Mammary epithelial cell (primary cell): Measurements from ENCODE around the gene RXFP4.

Experiments
- EZH2 ChIP-seq: IDR thresholded peaks from 2 replicates; pipeline ENCODE4 v1.6.1; 2012; ENCODE audit warnings: low read length, inconsistent platforms, borderline replicate concordance
- TF ChIP-seq, protein P1 (sequence below), 2 donors: IDR thresholded peaks in 1 of 2; conservative IDR thresholded peaks in 1 of 2; 2 replicates each; pipeline ENCODE4 v1.5.1; 2011 to 2012; ENCODE audit warnings: inconsistent platforms in 2 of 2, low read length in 2 of 2, mild to moderate bottlenecking in 2 of 2, control low read depth in 1 of 2, low read depth in 1 of 2; ENCODE audit not compliant: insufficient read depth in 1 of 2; ENCODE audit errors: extremely low read depth in 1 of 2

DNA sequence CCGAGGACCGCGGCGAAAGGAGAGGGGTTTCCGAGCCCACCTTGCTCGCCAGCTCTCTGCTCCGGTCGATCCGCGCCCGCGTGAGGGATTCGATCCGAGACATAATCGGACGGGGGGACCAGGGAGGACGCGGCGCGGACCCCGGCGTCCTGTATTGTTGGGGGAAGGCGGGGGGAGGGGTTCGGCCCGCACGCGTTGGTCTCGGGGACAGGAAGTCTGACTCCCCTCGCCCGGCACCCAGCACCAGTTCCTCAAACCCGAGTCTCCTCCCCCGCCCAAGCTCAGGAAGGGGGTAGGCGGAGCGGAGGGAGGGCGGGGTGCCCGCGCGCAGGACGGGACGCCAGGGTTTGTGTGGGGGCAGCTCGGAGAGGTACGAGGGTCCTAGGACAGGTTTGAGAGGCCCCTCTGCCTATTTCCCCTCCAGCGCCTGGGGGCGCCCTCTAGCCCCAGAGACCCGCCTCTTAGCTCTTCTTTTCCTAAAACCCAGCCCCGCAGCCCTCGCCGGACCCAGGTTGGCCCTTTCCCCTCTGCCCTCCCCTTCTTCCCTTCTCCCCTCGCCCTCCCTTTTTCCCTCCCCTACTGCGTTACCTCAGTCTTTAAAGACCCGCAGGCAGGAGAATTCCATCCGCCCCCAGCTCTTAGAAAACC is 37.0 kb downstream of the RXFP4 start, which contains the start of gene ARHGEF2:
- TF ChIP-seq, protein P1, sequence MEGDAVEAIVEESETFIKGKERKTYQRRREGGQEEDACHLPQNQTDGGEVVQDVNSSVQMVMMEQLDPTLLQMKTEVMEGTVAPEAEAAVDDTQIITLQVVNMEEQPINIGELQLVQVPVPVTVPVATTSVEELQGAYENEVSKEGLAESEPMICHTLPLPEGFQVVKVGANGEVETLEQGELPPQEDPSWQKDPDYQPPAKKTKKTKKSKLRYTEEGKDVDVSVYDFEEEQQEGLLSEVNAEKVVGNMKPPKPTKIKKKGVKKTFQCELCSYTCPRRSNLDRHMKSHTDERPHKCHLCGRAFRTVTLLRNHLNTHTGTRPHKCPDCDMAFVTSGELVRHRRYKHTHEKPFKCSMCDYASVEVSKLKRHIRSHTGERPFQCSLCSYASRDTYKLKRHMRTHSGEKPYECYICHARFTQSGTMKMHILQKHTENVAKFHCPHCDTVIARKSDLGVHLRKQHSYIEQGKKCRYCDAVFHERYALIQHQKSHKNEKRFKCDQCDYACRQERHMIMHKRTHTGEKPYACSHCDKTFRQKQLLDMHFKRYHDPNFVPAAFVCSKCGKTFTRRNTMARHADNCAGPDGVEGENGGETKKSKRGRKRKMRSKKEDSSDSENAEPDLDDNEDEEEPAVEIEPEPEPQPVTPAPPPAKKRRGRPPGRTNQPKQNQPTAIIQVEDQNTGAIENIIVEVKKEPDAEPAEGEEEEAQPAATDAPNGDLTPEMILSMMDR (conservative IDR thresholded peaks at IDR 0.05 in 1 of 2, IDR thresholded peaks at IDR 0.05 in 1 of 2; ENCODE audit: extremely low read depth in 1 of 2, insufficient read depth in 1 of 2, low read depth in 1 of 2, low read length in 2 of 2), result peak in 1 of 2 donors; percentile 29
- no peak for TF ChIP-seq EZH2
